Fibroblast of peridontal ligament (primary cell): Measurements from ENCODE around the gene ITPK1.
"Not testable (repeated sequence)": the region's sequence is repeated elsewhere in the genome, so short reads cannot be mapped to it uniquely, and the experiment has no call there.

Experiments
- DNase-seq: peaks from one replicate; pipeline ENCODE4 v3.0.0-alpha.2; 2010; ENCODE audit errors: extremely low read depth

Gene ITPK1

DNA sequence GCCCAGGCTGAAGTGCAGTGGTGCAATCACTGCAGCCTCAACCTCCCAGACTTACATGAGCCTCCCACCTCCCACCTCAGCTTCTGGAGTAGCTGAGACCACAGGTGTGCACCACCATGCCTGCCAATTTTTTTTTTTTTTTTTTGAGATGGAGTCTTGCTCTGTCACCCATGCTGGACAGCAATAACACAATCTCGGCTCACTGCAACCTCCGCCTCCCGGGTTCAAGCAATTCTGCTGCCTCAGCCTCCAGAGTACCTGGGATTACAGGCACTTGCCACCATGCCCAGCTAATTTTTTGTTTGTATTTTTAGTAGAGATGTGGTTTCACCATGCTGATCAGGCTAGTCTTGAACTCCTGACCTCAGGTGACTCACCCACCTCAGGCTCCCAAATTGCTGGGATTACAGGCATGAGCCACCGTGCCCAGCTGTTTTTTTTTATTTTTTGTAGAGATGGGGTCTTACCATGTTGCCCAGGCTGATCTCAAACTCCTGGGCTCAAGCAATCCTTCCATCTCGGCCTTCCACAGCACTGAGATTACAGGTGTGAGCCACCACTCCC lies 15.6 kb upstream of the ITPK1 start:
- not testable (repeated sequence) for DNase-seq

DNA sequence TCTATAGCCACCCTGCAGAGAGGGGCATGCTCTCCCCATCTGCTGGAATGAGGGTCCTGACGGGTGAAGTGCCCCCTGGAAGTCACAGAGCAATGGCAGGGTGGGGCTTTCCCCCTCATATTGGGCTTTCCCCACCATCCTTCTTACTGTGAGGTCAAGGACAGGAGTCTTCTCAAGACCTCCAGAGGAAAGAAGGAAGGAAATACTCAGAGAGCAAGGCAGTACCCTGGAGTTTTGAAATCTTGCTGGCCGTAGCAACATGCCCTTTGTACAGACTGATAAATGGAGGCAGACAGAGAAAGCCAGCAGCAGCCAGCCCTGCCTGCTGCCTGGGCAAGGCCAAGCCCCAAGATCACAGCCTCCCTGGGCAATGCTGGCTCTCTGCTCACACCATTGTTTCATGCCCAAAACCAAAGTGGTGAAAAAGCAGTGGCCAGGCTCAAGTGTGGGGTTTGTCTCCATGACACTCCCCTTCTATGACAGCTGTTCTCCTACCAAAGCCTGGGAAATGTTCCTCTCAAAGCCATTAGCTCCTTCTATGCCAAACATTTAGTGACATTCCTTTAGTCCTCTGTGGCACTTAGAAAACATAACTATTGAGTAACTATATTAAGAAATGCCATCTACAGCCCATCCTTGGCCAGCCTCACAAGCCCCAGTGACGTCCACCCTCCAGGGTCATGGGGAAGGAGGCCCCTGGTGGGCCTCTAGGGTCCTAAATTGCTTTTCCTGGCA lies 13.2 kb upstream of the ITPK1 start:
- no peak for DNase-seq

DNA sequence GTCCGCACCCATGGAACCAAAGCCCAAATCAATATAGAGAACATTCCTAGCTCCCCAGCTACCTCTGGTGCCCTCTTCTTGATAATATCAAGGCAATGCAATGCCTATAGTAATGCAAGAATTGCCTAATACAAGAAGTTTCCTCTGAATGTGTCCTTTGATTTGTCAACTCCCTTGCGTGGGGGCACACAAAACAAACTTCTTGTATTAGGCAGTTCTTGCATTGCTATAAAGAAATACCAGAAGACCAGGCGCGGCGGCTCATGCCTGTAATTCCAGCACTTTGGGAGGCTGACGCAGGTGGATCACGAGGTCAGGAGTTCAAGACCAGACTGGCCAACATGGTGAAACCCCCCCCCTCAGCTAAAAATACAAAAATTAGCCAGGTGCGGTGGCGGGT lies 10.4 kb upstream of the ITPK1 start:
- DNase-seq: no peak

DNA sequence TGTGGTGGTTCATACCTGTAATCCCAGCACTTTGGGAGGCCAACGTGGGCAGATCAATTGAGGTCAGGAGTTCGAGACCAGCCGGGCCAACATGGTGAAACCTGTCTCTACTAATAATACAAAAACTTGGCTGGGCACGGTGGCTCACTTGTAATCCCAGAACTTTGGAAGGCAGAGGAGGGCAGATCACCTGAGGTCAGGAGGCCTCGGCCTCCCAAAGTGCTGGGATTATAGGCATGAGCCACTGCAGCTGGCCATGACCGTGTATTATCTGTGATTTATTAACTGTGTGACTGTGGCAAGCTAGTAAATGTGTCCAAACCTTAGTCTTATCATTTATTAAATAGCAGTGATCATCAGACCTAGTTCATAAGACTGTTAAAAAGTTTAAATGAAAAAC lies 7.1 kb upstream of the ITPK1 start:
- no peak for DNase-seq

DNA sequence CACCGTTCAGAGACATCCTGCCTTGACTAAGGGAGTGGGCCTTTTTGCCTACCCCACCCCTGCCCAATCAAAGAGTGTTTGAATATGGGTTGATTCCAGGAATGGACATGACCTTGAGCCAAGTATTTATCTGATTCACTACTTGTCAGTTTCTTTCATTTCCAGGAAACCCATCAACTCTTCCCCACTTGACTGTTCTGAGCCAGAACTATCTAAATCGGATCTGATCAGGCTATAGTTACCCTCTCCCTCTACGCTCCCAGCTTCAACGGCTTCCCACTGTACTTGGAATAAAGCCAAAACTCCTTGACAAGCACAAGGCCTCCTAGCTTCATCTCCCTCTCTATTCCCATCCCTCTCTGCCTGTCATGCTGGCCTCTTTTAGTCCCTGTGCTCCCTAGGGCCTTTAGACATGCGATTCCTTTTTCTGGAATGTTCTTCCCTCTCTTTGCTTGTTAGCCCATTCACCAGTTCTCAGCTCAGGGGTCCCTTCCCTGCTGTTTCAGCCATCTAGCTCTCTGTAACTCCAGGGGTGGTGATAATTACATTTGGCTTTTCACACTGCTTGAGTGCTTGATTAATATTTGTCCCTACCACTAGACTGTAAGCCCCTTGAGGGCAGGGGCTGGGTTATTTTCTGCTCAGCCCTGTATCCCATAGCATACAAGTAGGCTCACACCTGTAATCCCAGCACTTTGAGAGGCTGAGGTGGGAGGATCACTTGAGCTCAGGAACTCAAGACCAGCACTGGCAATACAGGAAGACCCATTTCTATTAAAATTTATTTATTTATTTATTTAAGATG lies 5.5 kb upstream of the ITPK1 start:
- DNase-seq: no peak

DNA sequence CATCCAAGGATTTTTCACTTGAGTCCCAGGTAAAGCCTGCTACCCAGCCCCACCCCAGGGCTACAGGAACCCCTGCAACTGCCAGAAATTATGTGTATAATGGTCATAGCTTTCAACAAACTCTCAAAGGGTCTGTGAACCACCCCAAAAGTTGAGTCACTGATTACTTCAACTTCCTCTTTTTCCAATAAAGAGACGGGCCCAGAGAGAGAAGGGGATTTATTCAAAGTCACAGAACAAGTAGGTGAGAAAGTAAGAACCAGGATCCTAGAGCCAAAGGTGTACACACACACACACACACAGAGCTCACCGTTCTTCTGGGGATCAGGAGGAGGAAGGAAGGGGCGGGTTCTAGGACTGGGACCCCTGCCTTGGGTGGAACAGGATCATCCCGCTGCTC lies 4.8 kb upstream of the ITPK1 start:
- DNase-seq: no peak

DNA sequence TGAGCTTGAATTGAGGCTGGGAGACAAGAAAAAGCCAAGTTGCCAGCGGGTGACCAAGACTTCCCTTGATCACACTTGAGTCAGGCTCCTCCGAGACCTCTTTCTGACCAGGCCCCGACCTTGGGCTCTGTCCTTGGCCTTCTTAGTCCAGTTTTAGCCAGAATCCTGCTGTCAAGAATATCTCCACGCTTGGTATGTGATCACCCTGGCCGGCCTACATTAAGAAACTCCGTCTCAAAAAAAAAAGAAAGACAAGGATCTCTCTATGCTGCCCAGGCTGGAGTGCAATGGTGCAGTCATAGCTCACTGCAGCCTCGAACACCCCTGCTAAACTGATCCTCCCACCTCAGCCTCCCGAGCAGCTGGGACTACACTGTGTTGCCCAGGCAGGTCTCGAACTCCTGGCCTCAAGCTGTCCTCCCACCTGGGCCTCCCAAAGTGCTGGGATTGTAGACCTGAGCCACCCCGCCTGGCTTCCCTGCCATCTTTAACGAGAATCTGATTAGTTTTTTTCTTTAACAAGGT lies 1.0 kb upstream of the ITPK1 start:
- DNase-seq: no peak

DNA sequence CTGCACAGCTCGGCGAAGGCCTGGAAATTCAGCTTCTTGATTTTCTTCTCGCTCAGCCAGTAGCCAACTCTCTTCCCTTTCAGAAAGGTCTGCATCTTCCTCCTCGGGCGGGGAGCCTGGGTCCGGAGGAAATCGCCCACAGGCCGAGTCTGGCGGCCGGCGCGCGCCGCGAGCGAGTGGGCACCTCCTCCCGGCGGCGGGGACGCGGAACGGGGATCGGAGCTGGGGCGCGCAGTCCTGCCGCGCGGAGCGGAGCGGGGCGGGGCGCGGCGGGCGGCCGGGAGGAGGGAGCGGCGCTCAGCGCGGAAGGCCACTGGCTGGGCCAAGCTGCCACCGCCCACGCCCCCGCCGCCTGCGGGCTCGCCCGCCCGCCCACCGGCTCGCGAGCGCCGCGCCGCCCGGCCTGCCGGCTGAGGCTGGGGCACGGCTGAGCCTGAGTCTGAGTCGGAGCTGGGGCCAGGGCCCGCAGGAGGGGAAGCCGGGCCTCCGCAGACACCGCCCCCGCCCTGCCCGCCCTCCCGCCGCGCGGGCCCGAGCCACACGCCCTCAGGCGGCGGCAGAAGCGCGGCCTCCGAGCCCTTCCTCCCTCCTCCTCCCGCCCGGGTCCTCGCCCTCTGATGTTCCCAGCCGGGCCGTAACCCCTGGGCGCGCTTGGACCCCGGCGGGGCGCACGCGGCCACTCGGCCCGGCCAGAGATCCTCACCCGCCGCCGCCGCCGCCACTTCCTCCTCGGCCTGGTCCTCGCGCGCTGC lies 480 bp downstream of the ITPK1 start:
- peak; percentile 67 for DNase-seq

DNA sequence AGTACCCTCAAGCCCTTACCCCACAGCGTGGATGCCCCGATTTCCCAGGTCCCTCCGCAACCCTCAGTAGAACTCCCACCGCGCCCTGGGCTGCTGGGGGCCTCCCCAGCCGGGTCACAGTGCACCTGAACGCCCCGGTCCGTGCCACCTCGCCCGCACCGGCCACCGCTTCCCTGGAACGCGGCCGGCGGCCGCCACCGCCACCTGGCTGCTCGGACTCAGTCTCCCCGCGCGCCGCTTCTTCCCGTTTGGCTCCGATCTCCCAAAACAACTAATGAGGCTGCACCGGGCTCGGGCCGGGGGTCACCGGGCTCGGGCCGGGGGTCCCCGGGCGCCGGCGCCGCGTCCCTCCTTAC lies 1.0 kb downstream of the ITPK1 start:
- no peak for DNase-seq

DNA sequence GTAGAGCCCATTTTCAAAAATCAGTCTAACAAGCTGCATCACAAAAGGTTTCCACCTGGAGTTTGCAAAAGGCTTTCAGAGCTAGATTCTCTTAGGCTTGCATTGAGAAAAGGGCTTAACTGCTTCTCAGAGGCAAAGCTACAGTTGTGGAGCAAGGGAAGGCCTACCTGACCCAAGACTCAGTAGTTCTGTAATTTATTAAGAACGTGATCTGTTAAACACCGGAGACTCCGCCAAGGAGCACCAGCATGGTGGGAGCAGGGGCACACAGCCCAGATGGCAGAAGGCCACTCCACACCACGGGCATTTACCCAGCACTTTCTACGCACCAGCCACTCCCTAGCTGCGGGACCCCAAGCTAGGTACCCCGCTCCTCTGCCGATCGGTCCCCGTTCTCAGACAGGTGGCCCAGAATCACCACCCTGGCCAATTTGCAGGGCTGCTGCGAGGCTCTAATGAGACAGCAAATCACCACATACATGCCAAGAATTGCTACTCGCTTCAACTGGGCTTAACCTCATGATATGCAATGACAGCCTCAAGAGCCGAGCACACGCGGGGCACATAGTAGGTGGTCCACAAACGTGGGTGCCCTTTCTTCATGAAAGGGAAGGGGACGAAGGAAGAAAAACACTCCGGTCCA lies 1.5 kb downstream of the ITPK1 start:
- no peak for DNase-seq

DNA sequence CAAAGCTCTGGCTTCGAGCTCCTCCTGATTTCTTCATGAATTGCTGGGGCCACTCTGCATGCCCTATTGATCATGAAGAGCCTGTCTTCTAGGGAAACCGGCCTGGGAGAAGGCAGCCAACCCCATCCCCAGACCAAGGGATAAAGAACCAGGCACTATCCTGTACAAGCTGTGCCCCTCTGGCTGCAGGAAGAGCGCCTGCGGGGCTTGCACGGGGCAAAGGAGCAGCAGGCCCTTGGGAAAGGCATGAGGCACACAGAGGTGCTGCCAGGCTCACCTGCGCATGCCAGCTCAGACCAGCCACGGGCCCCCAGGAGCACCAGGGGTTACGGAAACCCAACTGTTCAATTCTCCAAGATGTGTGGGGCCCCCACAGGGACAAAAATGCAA lies 2.1 kb downstream of the ITPK1 start:
- DNase-seq: no peak

DNA sequence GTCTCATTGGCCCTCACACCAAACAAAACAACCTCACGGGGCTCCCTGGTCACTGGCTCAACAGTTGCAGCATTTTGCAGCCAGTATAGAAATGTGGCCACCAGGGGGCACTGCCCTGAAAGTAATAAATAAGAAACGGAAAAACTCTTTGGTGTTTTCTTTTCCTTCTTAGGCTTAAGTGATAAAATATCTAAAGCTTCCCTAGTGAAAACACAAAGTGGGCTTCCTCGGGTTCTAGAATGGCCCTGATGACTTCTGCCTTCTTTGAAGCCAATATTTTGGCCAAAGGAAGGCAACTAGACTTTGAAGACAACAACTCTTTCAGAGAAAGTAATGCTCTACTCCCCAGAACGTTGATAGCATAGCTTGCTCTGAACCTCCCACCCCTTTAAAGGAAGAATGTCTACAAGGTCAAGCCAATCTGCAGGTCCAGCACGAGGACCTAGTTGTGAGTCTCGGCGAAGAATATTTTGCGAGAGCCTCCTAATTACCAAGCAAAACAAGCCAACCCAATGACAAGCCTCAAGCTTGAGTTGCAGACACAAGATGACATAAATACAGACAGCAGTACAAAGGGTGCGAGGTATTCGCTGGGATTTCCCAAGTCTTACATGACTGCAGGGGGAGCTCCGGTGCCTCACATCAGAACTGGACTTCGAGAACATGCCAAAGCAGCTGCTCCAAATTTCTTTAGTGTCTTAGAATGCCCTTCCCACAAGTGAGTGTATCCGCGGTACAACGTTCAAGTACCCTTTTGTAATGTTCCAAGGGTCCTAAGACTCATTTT lies 2.6 kb downstream of the ITPK1 start:
- DNase-seq: peak; percentile 88

DNA sequence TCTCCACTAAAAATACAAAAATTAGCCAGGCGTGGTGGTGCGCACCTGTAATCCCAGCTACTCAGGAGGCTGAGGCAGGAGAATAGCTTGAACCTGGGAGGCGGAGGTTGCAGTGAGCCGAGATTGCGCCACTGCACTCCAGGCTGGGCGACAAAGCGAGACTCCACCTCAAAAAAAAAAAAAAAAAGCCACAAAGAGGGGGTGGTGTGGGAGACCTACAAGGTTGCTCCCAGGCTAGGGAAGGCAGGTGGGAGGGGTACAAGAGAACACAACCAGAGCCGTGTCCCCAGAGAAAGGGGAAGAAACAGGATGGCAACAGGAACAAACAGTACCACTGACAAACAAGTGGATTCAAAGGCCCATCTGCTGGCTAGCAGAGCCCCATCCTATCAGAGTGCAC lies 4.2 kb downstream of the ITPK1 start:
- DNase-seq: not testable (repeated sequence)

DNA sequence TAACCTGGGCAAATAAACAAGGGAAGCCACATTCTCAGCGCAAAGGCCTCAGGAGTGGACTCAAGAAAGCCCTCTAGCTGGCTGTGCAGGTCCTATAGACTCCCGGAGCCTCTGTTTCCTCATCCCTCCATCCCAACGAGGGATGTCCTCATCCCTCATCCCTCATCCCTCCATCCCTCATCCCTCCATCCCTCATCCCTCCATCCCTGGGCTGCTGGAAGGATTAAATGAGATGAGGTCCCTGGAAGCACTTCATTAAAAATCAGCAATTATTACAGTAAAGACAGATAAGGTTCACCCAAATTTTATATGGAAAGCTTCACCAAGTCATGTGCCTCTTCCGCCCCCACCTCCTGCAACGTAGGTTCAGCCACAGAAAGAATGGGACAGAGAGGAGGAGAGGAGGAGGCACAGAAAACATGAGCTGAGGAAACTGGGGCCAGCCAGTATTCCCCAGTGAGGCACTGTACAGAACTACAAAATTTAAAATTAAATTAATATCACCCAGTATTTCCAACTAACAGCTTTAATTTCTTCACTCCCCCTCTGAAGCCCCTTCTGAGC lies 4.8 kb downstream of the ITPK1 start:
- DNase-seq: no peak

DNA sequence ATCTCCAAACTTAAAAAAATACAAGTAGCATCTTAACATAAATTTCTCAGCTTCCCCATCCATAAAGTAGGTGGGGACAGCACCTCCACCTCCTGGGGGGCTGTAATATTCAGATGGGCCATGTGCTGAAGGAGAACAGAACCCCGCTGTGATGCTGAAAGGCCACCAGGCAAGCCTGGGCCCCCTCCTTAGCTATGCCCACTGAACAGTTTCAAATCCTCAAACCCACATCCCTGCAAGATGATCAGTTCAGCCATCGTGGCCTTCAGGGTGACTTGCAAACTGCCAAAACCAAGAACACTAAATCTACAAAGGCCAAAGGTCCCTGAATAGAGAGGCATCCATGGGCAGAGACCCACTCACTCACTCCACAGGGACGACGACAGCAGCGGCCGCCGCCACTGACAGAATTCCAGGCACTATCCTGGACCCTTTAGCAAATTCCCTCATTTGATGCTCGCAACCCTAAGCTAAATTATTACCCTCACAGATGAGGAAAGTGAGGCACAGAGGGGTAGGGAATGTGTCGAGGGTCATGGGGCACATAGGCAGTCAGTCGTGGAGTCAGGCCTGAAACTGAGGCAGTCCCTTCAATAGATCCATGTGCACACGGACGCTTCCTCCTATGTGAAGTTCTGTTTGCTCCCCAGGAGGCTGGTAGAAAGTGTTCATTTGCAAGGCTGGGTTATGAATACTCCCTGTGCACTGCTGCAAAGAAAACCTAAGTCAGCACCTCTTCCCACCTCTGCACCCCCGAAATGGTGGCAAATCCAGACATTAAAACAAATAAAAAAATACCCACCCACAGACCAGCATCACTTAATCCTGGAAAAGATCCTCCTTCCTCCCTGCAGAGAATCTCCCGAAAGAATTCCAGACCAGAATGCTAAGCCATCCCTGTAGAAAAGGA lies 5.9 kb downstream of the ITPK1 start:
- DNase-seq: no peak

DNA sequence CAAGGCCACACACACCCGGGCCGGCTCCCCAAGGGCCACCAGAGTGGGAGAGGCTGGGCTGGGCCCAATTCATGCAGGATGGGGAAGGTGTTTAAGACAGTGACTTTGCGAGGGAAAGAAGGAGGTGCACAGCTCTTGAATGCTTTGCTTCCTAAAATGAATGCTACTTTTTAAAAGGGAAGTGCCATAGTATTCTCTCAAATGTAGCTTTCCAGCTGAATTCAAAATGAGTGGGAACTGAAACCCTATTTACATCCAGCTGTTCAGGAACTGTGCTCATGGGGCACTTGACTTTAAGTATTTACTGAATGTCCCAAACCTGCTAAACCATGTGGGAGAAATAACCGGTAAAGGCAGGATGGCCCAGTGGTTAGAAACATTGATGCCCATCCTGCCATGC lies 7.6 kb downstream of the ITPK1 start:
- DNase-seq: no peak

DNA sequence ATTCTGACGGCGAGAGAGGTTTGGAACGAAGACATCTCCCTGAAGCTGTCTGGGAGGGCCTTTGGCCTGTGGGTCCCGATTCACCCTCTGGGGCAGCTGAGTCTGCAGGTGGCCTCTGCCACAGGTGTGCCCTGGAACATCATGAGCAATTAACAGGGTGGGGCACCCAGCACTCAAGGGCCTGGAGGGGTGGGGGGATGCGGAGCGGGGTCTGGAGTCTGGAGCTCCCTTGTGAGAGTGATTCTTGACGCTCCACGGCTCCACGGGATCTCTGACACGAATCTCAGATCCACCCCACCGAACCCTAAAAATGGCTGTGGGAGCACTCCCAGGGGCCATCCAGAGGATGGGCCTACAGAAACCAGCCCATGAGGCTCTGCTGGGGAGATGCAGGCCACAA lies 8.3 kb downstream of the ITPK1 start:
- no peak for DNase-seq

DNA sequence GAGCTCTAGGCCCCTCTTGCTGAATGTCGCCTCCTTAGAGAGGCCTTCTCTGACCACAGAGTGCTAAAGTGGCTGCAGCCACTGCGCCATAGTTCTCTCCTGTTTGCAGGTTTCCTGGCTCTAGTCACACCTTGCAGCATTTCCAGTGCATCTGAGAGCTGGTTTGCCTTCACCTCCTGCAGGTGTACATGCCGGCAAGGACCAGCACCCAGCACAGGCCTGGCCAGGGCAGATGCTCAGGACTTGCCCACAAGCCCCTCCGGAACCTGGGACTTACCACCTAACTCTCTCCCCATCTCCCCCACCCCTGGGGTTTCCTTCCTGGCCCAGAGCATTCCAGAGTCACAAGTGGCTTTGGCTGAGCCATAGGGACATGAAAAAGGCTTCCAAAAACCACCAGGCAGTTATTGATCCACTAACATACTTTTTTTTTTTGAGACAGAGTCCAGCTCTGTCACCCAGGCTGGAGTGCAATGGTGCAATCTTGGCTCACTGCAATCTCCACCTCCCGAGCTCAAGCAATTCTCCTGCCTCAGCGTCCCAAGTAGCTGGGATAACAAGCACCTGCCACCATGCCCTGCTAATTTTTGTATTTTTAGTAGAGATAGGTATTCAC lies 9.1 kb downstream of the ITPK1 start:
- no peak for DNase-seq

DNA sequence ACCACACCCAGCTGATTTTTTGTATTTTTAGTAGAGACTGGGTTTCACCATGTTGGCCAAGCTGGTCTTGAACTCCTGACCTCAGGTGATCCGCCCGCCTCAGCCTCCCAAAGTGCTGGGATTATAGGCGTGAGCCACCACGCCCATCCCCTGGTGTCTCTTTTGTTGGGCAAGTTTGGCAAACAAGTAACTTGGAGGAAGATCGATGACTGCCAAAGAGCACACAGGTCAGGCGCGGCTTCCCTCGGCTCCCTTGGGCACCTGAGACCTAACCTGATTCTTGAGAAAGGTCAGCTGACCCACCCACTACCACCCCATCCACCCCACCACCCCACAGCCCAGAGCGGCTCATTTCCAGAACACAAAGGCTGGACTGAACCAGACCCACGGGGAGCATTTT lies 9.9 kb downstream of the ITPK1 start:
- DNase-seq: not testable (repeated sequence)
